PC-3 (cell line): Measurements from ENCODE around the gene NELFB.

Experiments
- EZH2phosphoT487 ChIP-seq: fragments of 300-600 bp; sonication (generic); IDR thresholded peaks from 2 replicates; pipeline ENCODE4 v1.6.1; 2018; ENCODE audit warnings: mild to moderate bottlenecking, antibody characterized with exemption, low read length, borderline replicate concordance
- TF ChIP-seq, protein P1 (sequence below): fragments of 300-600 bp; sonication (generic); conservative IDR thresholded peaks from 2 replicates; pipeline ENCODE4 v1.5.1; 2017; ENCODE audit warnings: antibody characterized with exemption, low read depth, mild to moderate bottlenecking, low read length

DNA sequence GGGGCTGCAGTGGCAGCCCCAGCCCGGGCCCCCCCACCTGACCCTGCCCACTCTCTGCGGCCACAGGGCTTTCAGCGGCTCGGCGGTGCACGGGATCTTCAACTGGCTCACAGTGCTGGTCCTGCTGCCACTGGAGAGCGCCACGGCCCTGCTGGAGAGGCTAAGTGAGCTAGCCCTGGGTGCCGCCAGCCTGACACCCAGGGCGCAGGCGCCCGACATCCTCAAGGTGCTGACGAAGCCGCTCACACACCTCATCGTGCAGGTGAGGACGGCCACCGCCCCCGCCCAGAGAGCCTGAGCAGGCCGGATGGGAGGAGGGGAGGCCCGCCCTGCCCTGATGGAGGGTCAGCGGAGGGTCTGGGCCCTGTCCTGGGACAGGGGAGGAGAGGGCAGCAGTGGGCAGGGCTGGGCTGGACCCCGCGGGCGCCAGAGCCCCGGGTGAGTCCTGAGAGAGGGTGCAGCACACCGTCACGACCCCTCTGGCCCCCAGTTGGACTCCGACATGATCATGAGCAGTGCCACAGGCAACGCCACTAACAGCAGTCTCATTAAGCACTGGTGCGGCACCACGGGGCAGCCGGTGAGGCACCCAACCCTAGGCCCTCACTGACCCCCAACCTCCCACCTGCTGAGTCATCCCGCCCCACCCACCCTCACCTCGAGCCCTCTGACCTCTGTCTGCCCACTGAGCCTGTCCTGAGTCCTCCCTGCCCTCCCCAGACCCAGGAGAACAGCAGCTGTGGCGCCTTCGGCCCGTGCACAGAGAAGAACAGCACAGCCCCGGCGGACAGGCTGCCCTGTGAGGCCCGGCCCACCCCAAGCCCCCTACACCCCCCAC lies 21.8 kb upstream of the NELFB start:
- TF ChIP-seq, protein P1, sequence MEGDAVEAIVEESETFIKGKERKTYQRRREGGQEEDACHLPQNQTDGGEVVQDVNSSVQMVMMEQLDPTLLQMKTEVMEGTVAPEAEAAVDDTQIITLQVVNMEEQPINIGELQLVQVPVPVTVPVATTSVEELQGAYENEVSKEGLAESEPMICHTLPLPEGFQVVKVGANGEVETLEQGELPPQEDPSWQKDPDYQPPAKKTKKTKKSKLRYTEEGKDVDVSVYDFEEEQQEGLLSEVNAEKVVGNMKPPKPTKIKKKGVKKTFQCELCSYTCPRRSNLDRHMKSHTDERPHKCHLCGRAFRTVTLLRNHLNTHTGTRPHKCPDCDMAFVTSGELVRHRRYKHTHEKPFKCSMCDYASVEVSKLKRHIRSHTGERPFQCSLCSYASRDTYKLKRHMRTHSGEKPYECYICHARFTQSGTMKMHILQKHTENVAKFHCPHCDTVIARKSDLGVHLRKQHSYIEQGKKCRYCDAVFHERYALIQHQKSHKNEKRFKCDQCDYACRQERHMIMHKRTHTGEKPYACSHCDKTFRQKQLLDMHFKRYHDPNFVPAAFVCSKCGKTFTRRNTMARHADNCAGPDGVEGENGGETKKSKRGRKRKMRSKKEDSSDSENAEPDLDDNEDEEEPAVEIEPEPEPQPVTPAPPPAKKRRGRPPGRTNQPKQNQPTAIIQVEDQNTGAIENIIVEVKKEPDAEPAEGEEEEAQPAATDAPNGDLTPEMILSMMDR: no peak
- TF ChIP-seq EZH2phosphoT487: no peak
